PC-9 (cell line): ENCODE results near the gene TTLL3. TPM values are rescaled to one million over a fixed set of nuclear protein-coding genes. Genes with fewer than 3 reads are reported as not detected.

ENCODE experiments used
- BruUV-seq: library from RNA; stranded (reverse); fragments of 400-500 nt; replicated peaks from 2 replicates; lab custom pipeline; 2021; lab: Mats Ljungman, UMichigan
- CTCF ChIA-PET: fragments of 300-600 bp; sonication (Branson Sonifier 250); formaldehyde crosslinking; loops from one replicate; lab custom pipeline; 2022; ENCODE audit warnings: antibody characterized with exemption; lab: Charles Lee
- POLR2A ChIA-PET: fragments of 300-600 bp; sonication (Branson Sonifier 250); formaldehyde crosslinking; loops from one replicate; lab custom pipeline; 2022; ENCODE audit warnings: antibody characterized with exemption; ENCODE audit not compliant: unreplicated experiment; lab: Charles Lee
- DNase-seq, 2 experiments: peaks; one replicate each; pipeline versions ENCODE4 v3.0.0 to v3.0.0-alpha.2; 2015 to 2022; ENCODE audit warnings: mixed read lengths in 1 of 2
- H2AFZ ChIP-seq: fragments of 200-600 bp; sonication (generic); 2 replicates; pipeline ENCODE4 v1.8.1; 2017; ENCODE audit warnings: antibody characterized with exemption
- H3F3A ChIP-seq: fragments of 200-600 bp; sonication (generic); 2 replicates; pipeline ENCODE4 v1.8.1; 2017; ENCODE audit warnings: antibody characterized with exemption, mild to moderate bottlenecking, low read depth; ENCODE audit not compliant: insufficient read depth
- H3K27ac ChIP-seq: fragments of 200-600 bp; sonication (generic); 2 replicates; pipeline ENCODE4 v1.6.1; 2016; ENCODE audit warnings: mixed run types
- H3K27me3 ChIP-seq: fragments of 200-600 bp; sonication (generic); 2 replicates; pipeline ENCODE4 v1.6.1; 2016; ENCODE audit warnings: low read depth, mixed run types; ENCODE audit not compliant: insufficient read depth
- H3K36me3 ChIP-seq: fragments of 200-600 bp; sonication (generic); 2 replicates; pipeline ENCODE4 v1.6.1; 2016; ENCODE audit warnings: low read depth, mixed run types
- H3K4me1 ChIP-seq: fragments of 200-600 bp; sonication (generic); replicated peaks from 2 replicates; pipeline ENCODE4 v1.6.1; 2016; ENCODE audit warnings: mixed run types; ENCODE audit not compliant: insufficient read depth
- H3K4me2 ChIP-seq: fragments of 200-600 bp; sonication (generic); 2 replicates; pipeline ENCODE4 v1.6.1; 2017; ENCODE audit warnings: mixed run types
- H3K4me3 ChIP-seq: fragments of 200-600 bp; sonication (generic); 2 replicates; pipeline ENCODE4 v1.6.1; 2016; ENCODE audit warnings: mixed run types
- H3K79me2 ChIP-seq: fragments of 200-600 bp; sonication (generic); 2 replicates; pipeline ENCODE4 v1.6.1; 2017; ENCODE audit warnings: low read depth, mixed run types
- H3K9me2 ChIP-seq: fragments of 200-600 bp; sonication (generic); 2 replicates; pipeline ENCODE4 v1.8.1; 2017; ENCODE audit warnings: mild to moderate bottlenecking; ENCODE audit not compliant: insufficient read depth
- H3K9me3 ChIP-seq: fragments of 200-600 bp; sonication (generic); 2 replicates; pipeline ENCODE4 v1.8.1; 2016; ENCODE audit warnings: low read depth; ENCODE audit not compliant: insufficient read depth
- H4K20me1 ChIP-seq: fragments of 200-600 bp; sonication (generic); 2 replicates; pipeline ENCODE4 v1.8.1; 2017; ENCODE audit not compliant: insufficient read depth
- CTCF ChIP-seq: fragments of 200-600 bp; sonication (generic); conservative IDR thresholded peaks from 2 replicates; pipeline ENCODE4 v1.6.1; 2017; ENCODE audit warnings: mixed run types, antibody characterized with exemption, mild to moderate bottlenecking, moderate library complexity
- EZH2 ChIP-seq: fragments of 200-600 bp; sonication (generic); IDR thresholded peaks from 2 replicates; pipeline ENCODE4 v1.8.0; 2017; ENCODE audit warnings: antibody characterized with exemption, low read depth
- intact Hi-C: fragments of 100-400 bp; cut with micrococcal nuclease; formaldehyde crosslinking; loops from one replicate; pipeline ENCODE4 v1.10.0; 2022; ENCODE audit not compliant: unreplicated experiment
- total RNA-seq: library from RNA; stranded (reverse); gene quantifications from 2 replicates; pipeline ENCODE4 v1.2.3, GENCODE V29; 2021

The TTLL3 gene
- total RNA-seq, 1 experiment from 2014 or later: 21.7 TPM

DNA sequence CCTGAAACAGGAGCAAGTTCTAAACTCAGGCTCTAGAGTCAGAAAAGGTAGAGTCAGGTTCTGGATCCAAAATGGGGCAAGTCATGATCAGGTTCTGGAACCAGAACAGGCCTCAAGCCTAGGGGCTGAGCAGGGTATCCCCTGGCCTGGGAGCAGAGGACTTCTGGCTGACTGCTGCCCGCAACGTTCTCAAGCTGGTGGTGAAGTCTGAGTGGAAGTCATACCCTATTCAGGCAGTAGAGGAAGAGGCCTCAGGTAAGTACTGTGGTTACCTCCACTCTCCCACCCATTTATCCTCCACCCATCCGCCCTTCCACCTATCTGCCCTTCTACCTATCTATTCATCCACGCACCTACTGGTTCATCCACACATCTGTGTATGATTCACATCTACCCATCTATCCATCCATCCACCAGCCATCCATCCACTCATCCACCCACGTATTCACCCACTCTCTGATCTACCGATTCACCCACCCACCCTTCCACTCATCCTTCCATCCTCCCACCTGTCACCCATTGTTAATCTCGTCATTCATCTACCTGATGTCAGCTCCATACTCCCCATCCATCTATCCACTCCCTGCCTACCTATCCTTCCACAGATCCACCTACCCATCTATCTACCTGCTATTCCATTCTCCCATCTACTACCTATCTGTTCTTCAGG lies 8.7 kb downstream of the TTLL3 start:
- POLR2A ChIA-PET: no interaction called here
- no peaks in the 10 kb centered on the region for H3K4me1 ChIP-seq

DNA sequence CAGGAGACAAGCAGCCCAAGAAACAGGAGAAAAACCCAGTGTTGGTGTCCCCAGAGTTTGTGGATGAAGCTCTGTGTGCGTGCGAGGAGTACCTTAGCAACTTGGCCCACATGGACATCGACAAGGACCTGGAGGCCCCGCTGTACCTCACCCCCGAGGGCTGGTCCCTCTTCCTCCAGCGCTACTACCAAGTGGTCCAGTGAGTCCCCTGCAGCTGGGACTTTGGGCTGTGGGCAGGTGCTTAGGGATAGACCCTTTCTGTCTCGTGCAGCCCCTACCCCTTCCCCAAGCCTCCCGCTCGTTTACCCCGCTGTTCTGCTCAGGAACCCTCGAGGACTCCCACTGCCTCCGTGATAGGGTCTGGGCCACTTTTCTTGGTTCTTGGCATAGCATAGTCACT lies 10.5 kb downstream of the TTLL3 start:
- Histone ChIP-seq H3K4me2 (no peak overlapping the region), H4K20me1 (no peaks in the 10 kb centered on the region), H3K27me3 (no peaks in the 10 kb centered on the region), H3K36me3 (no peaks in the 10 kb centered on the region), H2AFZ (no peak overlapping the region), H3K4me1 (no peaks in the 10 kb centered on the region), H3K9me2 (no peaks in the 10 kb centered on the region), H3K9me3 (no peaks in the 10 kb centered on the region), H3K4me3 (no peak overlapping the region), H3F3A (no peaks in the 10 kb centered on the region), H3K79me2 (no peaks in the 10 kb centered on the region), H3K27ac (no peak overlapping the region)
- POLR2A ChIA-PET: interaction anchor here (0.5 kb wide), 1 partner anchor 33 kb away, joined by 5 read pairs; no protein-coding TSS in a partner anchor
- intact Hi-C loops: no loop called here
- BruUV-seq: no TSS peak
- DNase-seq: no peak
- TF ChIP-seq EZH2: no peak
- TF ChIP-seq CTCF: no peak
- CTCF ChIA-PET: no interaction called here

More for the DNA sequence above, 8.7 kb downstream of the TTLL3 start:
- BruUV-seq: no TSS peak
- no peaks in the 10 kb centered on the region for H3F3A ChIP-seq
- no peaks in the 10 kb centered on the region for H3K79me2 ChIP-seq
- DNase-seq: no peak
- H3K27me3 ChIP-seq: no peaks in the 10 kb centered on the region
- H3K9me2 ChIP-seq: no peaks in the 10 kb centered on the region
- CTCF ChIA-PET: no interaction called here
- no peak overlapping the region for H2AFZ ChIP-seq
- no peak for TF ChIP-seq CTCF
- no peak for TF ChIP-seq EZH2
- no peaks in the 10 kb centered on the region for H4K20me1 ChIP-seq
- H3K4me2 ChIP-seq: no peak overlapping the region
- no peaks in the 10 kb centered on the region for H3K9me3 ChIP-seq
- intact Hi-C loops: no loop called here
- H3K36me3 ChIP-seq: no peaks in the 10 kb centered on the region
- H3K4me3 ChIP-seq: no peak overlapping the region
- H3K27ac ChIP-seq: no peak overlapping the region

DNA sequence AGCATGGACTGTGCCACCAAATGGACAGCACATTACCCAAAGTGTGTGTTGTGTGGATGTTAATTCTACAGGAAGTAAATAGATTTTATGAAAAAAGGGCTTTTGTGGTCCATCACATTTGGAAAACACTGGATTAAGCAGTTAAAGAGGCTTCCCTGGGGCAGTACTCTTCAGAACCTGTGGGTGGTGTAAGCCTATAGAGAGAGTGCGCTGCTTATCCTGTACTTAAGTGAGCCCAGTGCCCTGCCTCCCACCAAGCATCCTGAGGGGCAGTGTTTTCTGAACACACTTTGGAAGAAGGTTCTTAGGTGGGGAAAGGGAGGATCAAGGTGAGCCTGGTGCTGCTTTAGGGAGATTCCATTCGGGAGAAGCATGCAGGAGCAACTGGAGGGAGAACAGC lies 10.9 kb downstream of the TTLL3 start:
- no peak overlapping the region for H3K4me2 ChIP-seq
- no peaks in the 10 kb centered on the region for H3K9me3 ChIP-seq
- H3K27me3 ChIP-seq: no peaks in the 10 kb centered on the region
- H3K4me3 ChIP-seq: no peak overlapping the region
- H3K27ac ChIP-seq: no peak overlapping the region
- H3K9me2 ChIP-seq: no peaks in the 10 kb centered on the region
- intact Hi-C loops: no loop called here
- no peak for TF ChIP-seq EZH2
- TF ChIP-seq CTCF: peak; percentile 65
- no peaks in the 10 kb centered on the region for H4K20me1 ChIP-seq
- H3F3A ChIP-seq: no peaks in the 10 kb centered on the region
- CTCF ChIA-PET: no interaction called here
- H2AFZ ChIP-seq: no peak overlapping the region
- POLR2A ChIA-PET: no interaction called here
- no TSS peak for BruUV-seq
- no peaks in the 10 kb centered on the region for H3K4me1 ChIP-seq
- peak in 1 of 2 experiments; percentile 36 for DNase-seq
- no peaks in the 10 kb centered on the region for H3K36me3 ChIP-seq
- no peaks in the 10 kb centered on the region for H3K79me2 ChIP-seq
